ENCODE measurements around the gene MAP3K2. TPM values are rescaled to one million over a fixed set of nuclear protein-coding genes. Genes with fewer than 3 reads are reported as not detected.

The MAP3K2 gene
- total RNA-seq, 1 donor from 2014 or later, result 34.5 TPM

DNA sequence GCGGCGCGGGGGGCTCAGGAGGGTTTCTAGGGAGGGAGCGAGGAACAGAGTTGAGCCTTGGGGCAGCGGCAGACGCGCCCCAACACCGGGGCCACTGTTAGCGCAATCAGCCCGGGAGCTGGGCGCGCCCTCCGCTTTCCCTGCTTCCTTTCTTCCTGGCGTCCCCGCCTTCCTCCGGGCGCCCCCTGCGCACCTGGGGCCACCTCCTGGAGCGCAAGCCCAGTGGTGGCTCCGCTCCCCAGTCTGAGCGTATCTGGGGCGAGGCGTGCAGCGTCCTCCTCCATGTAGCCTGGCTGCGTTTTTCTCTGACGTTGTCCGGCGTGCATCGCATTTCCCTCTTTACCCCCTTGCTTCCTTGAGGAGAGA lies 35.7 kb upstream of the MAP3K2 start:
- DNase-seq (ENCODE audit: low spot score, unreplicated experiment), result no peak
- TF ChIP-seq, protein P1, sequence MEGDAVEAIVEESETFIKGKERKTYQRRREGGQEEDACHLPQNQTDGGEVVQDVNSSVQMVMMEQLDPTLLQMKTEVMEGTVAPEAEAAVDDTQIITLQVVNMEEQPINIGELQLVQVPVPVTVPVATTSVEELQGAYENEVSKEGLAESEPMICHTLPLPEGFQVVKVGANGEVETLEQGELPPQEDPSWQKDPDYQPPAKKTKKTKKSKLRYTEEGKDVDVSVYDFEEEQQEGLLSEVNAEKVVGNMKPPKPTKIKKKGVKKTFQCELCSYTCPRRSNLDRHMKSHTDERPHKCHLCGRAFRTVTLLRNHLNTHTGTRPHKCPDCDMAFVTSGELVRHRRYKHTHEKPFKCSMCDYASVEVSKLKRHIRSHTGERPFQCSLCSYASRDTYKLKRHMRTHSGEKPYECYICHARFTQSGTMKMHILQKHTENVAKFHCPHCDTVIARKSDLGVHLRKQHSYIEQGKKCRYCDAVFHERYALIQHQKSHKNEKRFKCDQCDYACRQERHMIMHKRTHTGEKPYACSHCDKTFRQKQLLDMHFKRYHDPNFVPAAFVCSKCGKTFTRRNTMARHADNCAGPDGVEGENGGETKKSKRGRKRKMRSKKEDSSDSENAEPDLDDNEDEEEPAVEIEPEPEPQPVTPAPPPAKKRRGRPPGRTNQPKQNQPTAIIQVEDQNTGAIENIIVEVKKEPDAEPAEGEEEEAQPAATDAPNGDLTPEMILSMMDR (IDR thresholded peaks at IDR 0.05; ENCODE audit: unreplicated experiment), result no peak

DNA sequence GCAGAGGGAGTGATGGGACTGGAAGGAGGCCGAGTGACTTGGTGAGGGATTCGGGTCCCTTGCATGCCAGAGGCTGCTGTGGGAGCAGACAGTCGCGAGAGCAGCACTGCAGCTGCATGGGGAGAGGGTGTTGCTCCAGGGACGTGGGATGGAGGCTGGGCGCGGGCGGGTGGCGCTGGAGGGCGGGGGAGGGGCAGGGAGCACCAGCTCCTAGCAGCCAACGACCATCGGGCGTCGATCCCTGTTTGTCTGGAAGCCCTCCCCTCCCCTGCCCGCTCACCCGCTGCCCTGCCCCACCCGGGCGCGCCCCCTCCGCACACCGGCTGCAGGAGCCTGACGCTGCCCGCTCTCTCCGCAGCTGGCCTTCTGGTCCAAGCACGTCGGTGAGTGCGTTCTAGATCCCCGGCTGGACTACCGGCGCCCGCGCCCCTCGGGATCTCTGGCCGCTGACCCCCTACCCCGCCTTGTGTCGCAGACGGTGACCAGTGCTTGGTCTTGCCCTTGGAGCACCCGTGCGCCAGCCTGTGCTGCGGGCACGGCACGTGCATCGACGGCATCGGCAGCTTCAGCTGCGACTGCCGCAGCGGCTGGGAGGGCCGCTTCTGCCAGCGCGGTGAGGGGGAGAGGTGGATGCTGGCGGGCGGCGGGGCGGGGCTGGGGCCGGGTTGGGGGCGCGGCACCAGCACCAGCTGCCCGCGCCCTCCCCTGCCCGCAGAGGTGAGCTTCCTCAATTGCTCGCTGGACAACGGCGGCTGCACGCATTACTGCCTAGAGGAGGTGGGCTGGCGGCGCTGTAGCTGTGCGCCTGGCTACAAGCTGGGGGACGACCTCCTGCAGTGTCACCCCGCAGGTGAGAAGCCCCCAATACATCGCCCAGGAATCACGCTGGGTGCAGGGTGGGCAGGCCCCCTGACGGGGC lies 35.0 kb upstream of the MAP3K2 start:
- H3K27ac Mint-ChIP-seq, result no peak overlapping the region
- no peaks in the 10 kb centered on the region for H3K9me3 Mint-ChIP-seq (ENCODE audit: low read depth)
- H3K27me3 Mint-ChIP-seq, result peaks cover 43% of the 10 kb centered on the region
- peaks cover 13% of the 10 kb centered on the region for H3K4me1 Mint-ChIP-seq (ENCODE audit: low read depth)
- TF ChIP-seq, protein P1 (IDR thresholded peaks at IDR 0.05; ENCODE audit: unreplicated experiment), result no peak
- H3K4me3 Mint-ChIP-seq (ENCODE audit: low read depth), result peak overlapping the region; percentile 72
- H3K36me3 Mint-ChIP-seq (ENCODE audit: insufficient read depth), result no peaks in the 10 kb centered on the region
- DNase-seq (ENCODE audit: low spot score, unreplicated experiment), result peak; percentile 39

More for the DNA sequence above, 35.7 kb upstream of the MAP3K2 start:
- Mint-ChIP-seq H3K27me3 (peaks cover 43% of the 10 kb centered on the region), H3K27ac (no peak overlapping the region), H3K36me3 (ENCODE audit: insufficient read depth) (no peaks in the 10 kb centered on the region), H3K4me3 (ENCODE audit: low read depth) (peak overlapping the region; percentile 72), H3K4me1 (ENCODE audit: low read depth) (peaks cover 7% of the 10 kb centered on the region), H3K9me3 (ENCODE audit: low read depth) (no peaks in the 10 kb centered on the region)

DNA sequence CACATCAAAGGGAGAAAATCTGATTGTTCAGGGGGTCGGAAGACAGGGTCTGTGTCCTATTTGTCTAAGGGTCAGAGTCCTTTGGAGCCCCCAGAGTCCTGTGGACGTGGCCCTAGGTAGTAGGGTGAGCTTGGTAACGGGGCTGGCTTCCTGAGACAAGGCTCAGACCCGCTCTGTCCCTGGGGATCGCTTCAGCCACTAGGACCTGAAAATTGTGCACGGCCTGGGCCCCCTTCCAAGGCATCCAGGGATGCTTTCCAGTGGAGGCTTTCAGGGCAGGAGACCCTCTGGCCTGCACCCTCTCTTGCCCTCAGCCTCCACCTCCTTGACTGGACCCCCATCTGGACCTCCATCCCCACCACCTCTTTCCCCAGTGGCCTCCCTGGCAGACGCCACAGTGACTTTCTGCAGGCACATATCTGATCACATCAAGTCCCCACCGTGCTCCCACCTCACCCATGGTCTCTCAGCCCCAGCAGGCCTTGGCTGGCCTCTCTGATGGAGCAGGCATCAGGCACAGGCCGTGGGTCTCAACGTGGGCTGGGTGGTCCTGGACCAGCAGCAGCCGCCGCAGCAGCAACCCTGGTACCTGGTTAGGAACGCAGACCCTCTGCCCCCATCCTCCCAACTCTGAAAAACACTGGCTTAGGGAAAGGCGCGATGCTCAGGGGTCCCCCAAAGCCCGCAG lies 34.2 kb upstream of the MAP3K2 start:
- TF ChIP-seq, protein P1 (IDR thresholded peaks at IDR 0.05; ENCODE audit: unreplicated experiment), result no peak
- Mint-ChIP-seq H3K27ac (no peak overlapping the region), H3K36me3 (ENCODE audit: insufficient read depth) (no peaks in the 10 kb centered on the region), H3K9me3 (ENCODE audit: low read depth) (no peaks in the 10 kb centered on the region), H3K4me3 (ENCODE audit: low read depth) (peak overlapping the region; percentile 48), H3K4me1 (ENCODE audit: low read depth) (peaks cover 20% of the 10 kb centered on the region), H3K27me3 (peaks cover 50% of the 10 kb centered on the region)
- no peak for DNase-seq (ENCODE audit: low spot score, unreplicated experiment)

DNA sequence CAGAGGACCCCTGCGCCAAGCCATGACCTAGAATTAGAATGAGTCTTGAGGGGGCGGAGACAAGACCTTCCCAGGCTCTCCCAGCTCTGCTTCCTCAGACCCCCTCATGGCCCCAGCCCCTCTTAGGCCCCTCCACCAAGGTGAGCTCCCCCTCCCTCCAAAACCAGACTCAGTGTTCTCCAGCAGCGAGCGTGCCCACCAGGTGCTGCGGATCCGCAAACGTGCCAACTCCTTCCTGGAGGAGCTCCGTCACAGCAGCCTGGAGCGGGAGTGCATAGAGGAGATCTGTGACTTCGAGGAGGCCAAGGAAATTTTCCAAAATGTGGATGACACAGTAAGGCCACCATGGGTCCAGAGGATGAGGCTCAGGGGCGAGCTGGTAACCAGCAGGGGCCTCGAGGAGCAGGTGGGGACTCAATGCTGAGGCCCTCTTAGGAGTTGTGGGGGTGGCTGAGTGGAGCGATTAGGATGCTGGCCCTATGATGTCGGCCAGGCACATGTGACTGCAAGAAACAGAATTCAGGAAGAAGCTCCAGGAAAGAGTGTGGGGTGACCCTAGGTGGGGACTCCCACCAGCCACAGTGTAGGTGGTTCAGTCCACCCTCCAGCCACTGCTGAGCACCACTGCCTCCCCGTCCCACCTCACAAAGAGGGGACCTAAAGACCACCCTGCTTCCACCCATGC lies 33.5 kb upstream of the MAP3K2 start:
- Mint-ChIP-seq H3K27ac (no peak overlapping the region), H3K36me3 (ENCODE audit: insufficient read depth) (no peaks in the 10 kb centered on the region), H3K27me3 (peaks cover 58% of the 10 kb centered on the region), H3K4me3 (ENCODE audit: low read depth) (peak overlapping the region; percentile 30), H3K9me3 (ENCODE audit: low read depth) (no peaks in the 10 kb centered on the region), H3K4me1 (ENCODE audit: low read depth) (peaks cover 25% of the 10 kb centered on the region)
- no peak for DNase-seq (ENCODE audit: low spot score, unreplicated experiment)
- TF ChIP-seq, protein P1 (IDR thresholded peaks at IDR 0.05; ENCODE audit: unreplicated experiment), result no peak
